Measurements from ENCODE around the gene PLEKHA6. TPM values are rescaled to one million over a fixed set of nuclear protein-coding genes. Genes with fewer than 3 reads are reported as not detected.
A peak's percentile ranks its signal among the peaks of the same experiment; 100 is the strongest.

The PLEKHA6 gene
- polyA plus RNA-seq, 1 donor from 2014 or later = 22.6 TPM

DNA sequence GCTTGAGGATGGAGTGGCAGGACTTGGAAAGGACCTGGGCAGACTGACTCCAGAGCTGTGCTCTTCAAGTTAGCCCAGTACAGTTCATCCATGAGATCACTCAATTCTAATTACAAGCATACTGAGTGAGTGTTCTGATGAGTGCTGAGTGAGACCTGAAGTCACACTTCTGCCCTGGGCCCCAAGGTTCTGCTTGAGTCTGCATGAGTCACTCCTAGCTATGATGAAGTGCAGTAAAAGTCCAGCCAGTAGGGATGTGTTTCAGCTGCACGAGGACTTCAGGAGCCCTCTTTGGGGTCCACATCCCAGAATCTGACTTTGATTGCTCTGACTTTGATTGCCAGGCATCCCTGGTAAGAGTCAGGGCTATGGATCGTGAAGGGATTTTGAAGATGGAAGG, 35.8 kb downstream of the PLEKHA6 start:
- no peak overlapping the region for H3K9ac ChIP-seq (ENCODE audit: low read length)
- no peaks in the 10 kb centered on the region for H3K9me2 ChIP-seq (ENCODE audit: insufficient read depth, low read length)
- H3K36me3 ChIP-seq (ENCODE audit: insufficient read depth, low read length) = peaks cover 5% of the 10 kb centered on the region
- H4K20me1 ChIP-seq (ENCODE audit: insufficient read depth) = peaks cover 4% of the 10 kb centered on the region
- H3K4me3 ChIP-seq (ENCODE audit: low read length) = no peak overlapping the region
- no peak overlapping the region for H3K27ac ChIP-seq (ENCODE audit: low read length)
- no peaks in the 10 kb centered on the region for H3F3A ChIP-seq (ENCODE audit: insufficient read depth, low read length, poor library complexity, severe bottlenecking)
- H3K27me3 ChIP-seq (ENCODE audit: insufficient read depth, low read depth, low read length) = no peaks in the 10 kb centered on the region
- no peaks in the 10 kb centered on the region for H3K9me3 ChIP-seq (ENCODE audit: low read length)
- no peak overlapping the region for H2AFZ ChIP-seq (ENCODE audit: low read depth, low read length)
- no peak for TF ChIP-seq MXI1 (conservative IDR thresholded peaks at IDR 0.05; ENCODE audit: poor library complexity, severe bottlenecking)
- no peak for TF ChIP-seq EP300 (conservative IDR thresholded peaks at IDR 0.05; ENCODE audit: poor library complexity, severe bottlenecking)
- TF ChIP-seq POLR2AphosphoS5 (IDR thresholded peaks at IDR 0.05) = no peak
- TF ChIP-seq EZH2 (IDR thresholded peaks at IDR 0.05; ENCODE audit: borderline replicate concordance, insufficient read depth, low read length, poor library complexity, severe bottlenecking) = no peak
- TF ChIP-seq SMC3 (conservative IDR thresholded peaks at IDR 0.05; ENCODE audit: poor library complexity) = no peak
- TF ChIP-seq TAF1 (IDR thresholded peaks at IDR 0.05; ENCODE audit: low read depth) = no peak
- TF ChIP-seq, protein P1, sequence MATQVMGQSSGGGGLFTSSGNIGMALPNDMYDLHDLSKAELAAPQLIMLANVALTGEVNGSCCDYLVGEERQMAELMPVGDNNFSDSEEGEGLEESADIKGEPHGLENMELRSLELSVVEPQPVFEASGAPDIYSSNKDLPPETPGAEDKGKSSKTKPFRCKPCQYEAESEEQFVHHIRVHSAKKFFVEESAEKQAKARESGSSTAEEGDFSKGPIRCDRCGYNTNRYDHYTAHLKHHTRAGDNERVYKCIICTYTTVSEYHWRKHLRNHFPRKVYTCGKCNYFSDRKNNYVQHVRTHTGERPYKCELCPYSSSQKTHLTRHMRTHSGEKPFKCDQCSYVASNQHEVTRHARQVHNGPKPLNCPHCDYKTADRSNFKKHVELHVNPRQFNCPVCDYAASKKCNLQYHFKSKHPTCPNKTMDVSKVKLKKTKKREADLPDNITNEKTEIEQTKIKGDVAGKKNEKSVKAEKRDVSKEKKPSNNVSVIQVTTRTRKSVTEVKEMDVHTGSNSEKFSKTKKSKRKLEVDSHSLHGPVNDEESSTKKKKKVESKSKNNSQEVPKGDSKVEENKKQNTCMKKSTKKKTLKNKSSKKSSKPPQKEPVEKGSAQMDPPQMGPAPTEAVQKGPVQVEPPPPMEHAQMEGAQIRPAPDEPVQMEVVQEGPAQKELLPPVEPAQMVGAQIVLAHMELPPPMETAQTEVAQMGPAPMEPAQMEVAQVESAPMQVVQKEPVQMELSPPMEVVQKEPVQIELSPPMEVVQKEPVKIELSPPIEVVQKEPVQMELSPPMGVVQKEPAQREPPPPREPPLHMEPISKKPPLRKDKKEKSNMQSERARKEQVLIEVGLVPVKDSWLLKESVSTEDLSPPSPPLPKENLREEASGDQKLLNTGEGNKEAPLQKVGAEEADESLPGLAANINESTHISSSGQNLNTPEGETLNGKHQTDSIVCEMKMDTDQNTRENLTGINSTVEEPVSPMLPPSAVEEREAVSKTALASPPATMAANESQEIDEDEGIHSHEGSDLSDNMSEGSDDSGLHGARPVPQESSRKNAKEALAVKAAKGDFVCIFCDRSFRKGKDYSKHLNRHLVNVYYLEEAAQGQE (IDR thresholded peaks at IDR 0.05; ENCODE audit: borderline replicate concordance) = no peak
- TF ChIP-seq RAD21 (conservative IDR thresholded peaks at IDR 0.05) = no peak
- no peak for TF ChIP-seq CTCF (IDR thresholded peaks at IDR 0.05; ENCODE audit: poor library complexity, severe bottlenecking)
- no peak overlapping the region for H3K4me2 ChIP-seq (ENCODE audit: low read length)
- H3K79me2 ChIP-seq (replicated peaks; ENCODE audit: insufficient read depth, low read length) = peaks cover 15% of the 10 kb centered on the region

DNA sequence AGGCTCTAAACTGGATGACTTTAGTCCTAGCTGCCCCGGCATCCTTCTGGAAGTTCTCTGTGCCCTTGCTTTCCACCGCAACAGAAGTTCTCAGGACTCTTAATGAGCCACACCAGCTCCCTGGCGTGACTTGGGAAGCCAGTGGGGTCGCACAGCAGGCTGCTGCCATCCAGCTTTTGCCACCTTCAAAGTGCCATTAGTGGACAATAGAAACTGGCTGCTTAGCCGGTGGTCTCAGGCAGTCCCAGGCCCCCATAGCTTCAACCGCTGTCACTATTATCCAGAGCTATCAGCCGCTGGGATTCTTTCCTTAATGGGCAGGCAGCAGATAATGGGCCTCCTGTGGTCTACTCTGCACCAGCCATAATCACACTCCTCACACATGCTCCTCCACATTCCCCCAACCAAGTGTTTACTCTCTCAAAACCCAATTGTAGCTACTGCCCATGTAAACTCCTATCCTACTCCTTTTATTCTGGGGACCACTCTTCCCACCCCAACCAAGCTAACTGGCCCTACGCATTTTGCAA, 37.3 kb downstream of the PLEKHA6 start:
- Histone ChIP-seq H3F3A (ENCODE audit: insufficient read depth, low read length, poor library complexity, severe bottlenecking) (no peaks in the 10 kb centered on the region), H4K20me1 (ENCODE audit: insufficient read depth) (peaks cover 4% of the 10 kb centered on the region), H3K4me3 (ENCODE audit: low read length) (no peak overlapping the region), H2AFZ (ENCODE audit: low read depth, low read length) (no peak overlapping the region), H3K9ac (ENCODE audit: low read length) (no peak overlapping the region), H3K9me3 (ENCODE audit: low read length) (no peaks in the 10 kb centered on the region), H3K79me2 (replicated peaks; ENCODE audit: insufficient read depth, low read length) (peaks cover 10% of the 10 kb centered on the region), H3K4me2 (ENCODE audit: low read length) (no peak overlapping the region), H3K27ac (ENCODE audit: low read length) (no peak overlapping the region), H3K36me3 (ENCODE audit: insufficient read depth, low read length) (no peaks in the 10 kb centered on the region), H3K27me3 (ENCODE audit: insufficient read depth, low read depth, low read length) (no peaks in the 10 kb centered on the region), H3K9me2 (ENCODE audit: insufficient read depth, low read length) (no peaks in the 10 kb centered on the region)
- TF ChIP-seq CTCF (IDR thresholded peaks at IDR 0.05; ENCODE audit: poor library complexity, severe bottlenecking) (no peak), POLR2AphosphoS5 (IDR thresholded peaks at IDR 0.05) (peak; percentile 53), EP300 (conservative IDR thresholded peaks at IDR 0.05; ENCODE audit: poor library complexity, severe bottlenecking) (peak; percentile 17)

Measured in neural cell (in vitro differentiated cells).